ENCODE results near the gene DES. TPM values are rescaled to one million over a fixed set of nuclear protein-coding genes. Genes with fewer than 3 reads are reported as not detected.

The DES gene
- total RNA-seq, 1 experiment from 2014 or later, result not detected

DNA sequence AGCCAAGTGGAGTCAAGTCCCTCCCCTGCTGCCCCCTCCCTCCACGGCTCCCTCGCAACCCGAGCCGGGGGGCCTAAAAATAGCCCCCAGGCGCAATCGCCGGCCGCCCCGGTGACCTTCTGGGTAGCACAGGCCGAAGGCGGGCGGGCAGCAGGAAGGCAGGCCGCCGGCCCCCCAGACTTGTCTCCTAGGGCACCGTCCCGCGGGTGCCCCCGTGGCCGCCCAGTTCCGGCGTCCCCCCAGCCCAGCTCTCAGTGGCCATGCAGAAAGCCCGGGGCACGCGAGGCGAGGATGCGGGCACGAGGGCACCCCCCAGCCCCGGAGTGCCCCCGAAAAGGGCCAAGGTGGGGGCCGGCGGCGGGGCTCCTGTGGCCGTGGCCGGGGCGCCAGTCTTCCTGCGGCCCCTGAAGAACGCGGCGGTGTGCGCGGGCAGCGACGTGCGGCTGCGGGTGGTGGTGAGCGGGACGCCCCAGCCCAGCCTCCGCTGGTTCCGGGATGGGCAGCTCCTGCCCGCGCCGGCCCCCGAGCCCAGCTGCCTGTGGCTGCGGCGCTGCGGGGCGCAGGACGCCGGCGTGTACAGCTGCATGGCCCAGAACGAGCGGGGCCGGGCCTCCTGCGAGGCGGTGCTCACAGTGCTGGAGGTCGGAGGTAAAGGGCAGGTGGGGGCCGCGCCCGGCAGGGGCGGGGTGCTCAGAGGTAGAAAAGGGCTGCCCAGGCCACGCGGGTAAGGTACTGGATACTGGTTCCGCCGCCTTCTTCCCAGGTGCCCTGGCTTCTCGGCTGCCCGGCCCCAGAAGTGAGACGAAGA, 16.7 kb downstream of the DES start, which contains the start of gene SPEG:
TSS of gene SPEG (plus strand) at position 126 of the 808 bp plus-strand sequence. CDS start at position 261, 135 bp downstream.
- no peaks in the 10 kb centered on the region for H3K36me3 ChIP-seq (ENCODE audit: control insufficient read depth, insufficient read depth, low read length)
- no peaks in the 10 kb centered on the region for H3K27me3 Mint-ChIP-seq (ENCODE audit: insufficient read depth, unreplicated experiment)
- H3K27me3 ChIP-seq (replicated peaks; ENCODE audit: control insufficient read depth, insufficient read depth, low read length), result no peaks in the 10 kb centered on the region
- no peaks in the 10 kb centered on the region for H3K9me3 Mint-ChIP-seq (ENCODE audit: unreplicated experiment)
- ChIA-PET CTCF (interaction anchor here (0.9 to 1.4 kb wide), 2 partner anchors 75 kb away, joined by 3 read pairs; no protein-coding TSS in a partner anchor), POLR2A (no interaction called here)
- H3K27ac Mint-ChIP-seq (ENCODE audit: unreplicated experiment), result no peak within 1 kb of the TSS
- no peaks in the 10 kb centered on the region for H3K4me1 ChIP-seq
- H3K9me3 ChIP-seq, result no peaks in the 10 kb centered on the region
- DNase-seq, result no peak
- H3K4me3 ChIP-seq (ENCODE audit: low read depth, low read length), result no peak within 1 kb of the TSS
- BruUV-seq (replicated peaks), result no TSS peak
- H3K36me3 Mint-ChIP-seq (ENCODE audit: insufficient read depth, unreplicated experiment), result no peaks in the 10 kb centered on the region
- H3K4me1 Mint-ChIP-seq (ENCODE audit: low read depth, unreplicated experiment), result no peaks in the 10 kb centered on the region
- intact Hi-C loops (cut with micrococcal nuclease; ENCODE audit: unreplicated experiment), result loop anchor here (1.0 kb wide), 1 partner anchor 32 kb away; no protein-coding TSS in a partner anchor
- no peak within 1 kb of the TSS for H3K4me3 Mint-ChIP-seq (ENCODE audit: unreplicated experiment)
- TF ChIP-seq, protein P1, sequence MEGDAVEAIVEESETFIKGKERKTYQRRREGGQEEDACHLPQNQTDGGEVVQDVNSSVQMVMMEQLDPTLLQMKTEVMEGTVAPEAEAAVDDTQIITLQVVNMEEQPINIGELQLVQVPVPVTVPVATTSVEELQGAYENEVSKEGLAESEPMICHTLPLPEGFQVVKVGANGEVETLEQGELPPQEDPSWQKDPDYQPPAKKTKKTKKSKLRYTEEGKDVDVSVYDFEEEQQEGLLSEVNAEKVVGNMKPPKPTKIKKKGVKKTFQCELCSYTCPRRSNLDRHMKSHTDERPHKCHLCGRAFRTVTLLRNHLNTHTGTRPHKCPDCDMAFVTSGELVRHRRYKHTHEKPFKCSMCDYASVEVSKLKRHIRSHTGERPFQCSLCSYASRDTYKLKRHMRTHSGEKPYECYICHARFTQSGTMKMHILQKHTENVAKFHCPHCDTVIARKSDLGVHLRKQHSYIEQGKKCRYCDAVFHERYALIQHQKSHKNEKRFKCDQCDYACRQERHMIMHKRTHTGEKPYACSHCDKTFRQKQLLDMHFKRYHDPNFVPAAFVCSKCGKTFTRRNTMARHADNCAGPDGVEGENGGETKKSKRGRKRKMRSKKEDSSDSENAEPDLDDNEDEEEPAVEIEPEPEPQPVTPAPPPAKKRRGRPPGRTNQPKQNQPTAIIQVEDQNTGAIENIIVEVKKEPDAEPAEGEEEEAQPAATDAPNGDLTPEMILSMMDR (IDR thresholded peaks at IDR 0.05; ENCODE audit: insufficient read depth in 1 of 2, low read depth in 1 of 2, low read length in 1 of 2, severe bottlenecking in 1 of 2, unreplicated experiment in 1 of 2), result no peak

DNA sequence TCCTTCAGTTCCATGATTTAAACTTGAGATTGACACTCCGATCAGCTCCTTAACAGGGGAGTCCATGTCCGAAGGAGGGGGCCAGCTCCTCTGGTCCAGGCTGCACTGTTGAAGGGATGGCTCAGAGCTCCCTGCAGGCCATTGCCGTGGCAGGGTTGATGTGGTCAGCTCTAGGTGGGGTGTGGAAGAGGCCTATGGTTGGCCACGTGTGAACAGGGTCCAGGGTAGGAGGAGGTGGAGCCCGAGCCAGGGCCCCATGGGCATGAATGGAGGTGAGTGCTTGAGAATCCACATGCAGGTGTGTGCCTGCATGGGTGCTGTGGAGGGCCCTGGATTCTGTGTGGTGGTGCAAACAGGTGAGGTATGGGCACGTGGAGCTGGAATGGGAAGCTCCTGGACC, 17.5 kb downstream of the DES start:
- no peak overlapping the region for H3K4me3 Mint-ChIP-seq (ENCODE audit: unreplicated experiment)
- Histone ChIP-seq H3K4me1 (no peaks in the 10 kb centered on the region; the same call in 1 of the 2 replicates), H3K27me3 (replicated peaks; ENCODE audit: control insufficient read depth, insufficient read depth, low read length) (no peaks in the 10 kb centered on the region), H3K4me3 (ENCODE audit: low read depth, low read length) (no peak overlapping the region), H3K9me3 (no peaks in the 10 kb centered on the region), H3K36me3 (ENCODE audit: control insufficient read depth, insufficient read depth, low read length) (no peaks in the 10 kb centered on the region)
- CTCF ChIA-PET, result interaction anchor here (0.9 kb wide), 1 partner anchor 74 kb away, joined by 3 read pairs; no protein-coding TSS in a partner anchor
- BruUV-seq (replicated peaks), result no TSS peak
- POLR2A ChIA-PET, result interaction anchor here (0.5 kb wide), 1 partner anchor 37 kb away, joined by 3 read pairs; no protein-coding TSS in a partner anchor
- H3K4me1 Mint-ChIP-seq (ENCODE audit: low read depth, unreplicated experiment), result no peaks in the 10 kb centered on the region
- H3K27me3 Mint-ChIP-seq (ENCODE audit: insufficient read depth, unreplicated experiment), result no peaks in the 10 kb centered on the region
- DNase-seq, result no peak
- no peaks in the 10 kb centered on the region for H3K9me3 Mint-ChIP-seq (ENCODE audit: unreplicated experiment)
- TF ChIP-seq, protein P1 (IDR thresholded peaks at IDR 0.05; ENCODE audit: insufficient read depth in 1 of 2, low read depth in 1 of 2, low read length in 1 of 2, severe bottlenecking in 1 of 2, unreplicated experiment in 1 of 2), result no peak
- H3K27ac Mint-ChIP-seq (ENCODE audit: unreplicated experiment), result no peak overlapping the region
- intact Hi-C loops (cut with micrococcal nuclease; ENCODE audit: unreplicated experiment), result no loop called here
- no peaks in the 10 kb centered on the region for H3K36me3 Mint-ChIP-seq (ENCODE audit: insufficient read depth, unreplicated experiment)

DNA sequence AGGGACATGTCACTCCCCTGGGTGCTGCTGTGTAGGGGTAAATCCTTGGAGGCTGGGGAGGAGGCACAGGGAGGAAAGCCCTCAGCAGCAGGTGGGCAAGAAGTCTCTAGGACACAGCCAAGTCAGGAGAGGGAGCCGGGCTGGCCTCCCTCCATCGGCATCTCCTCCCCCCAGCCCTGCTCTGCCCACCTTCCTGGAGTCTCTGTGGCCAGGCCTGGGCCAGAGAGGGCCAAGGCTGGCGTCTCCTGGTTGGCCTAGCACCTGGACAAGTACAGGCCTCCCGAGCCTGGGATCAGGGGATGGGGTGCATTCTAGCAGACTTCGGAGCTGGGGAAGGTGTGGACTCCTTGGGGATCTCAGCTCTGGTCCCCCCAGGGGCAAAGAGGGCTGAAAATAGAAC, 18.3 kb downstream of the DES start:
- Histone ChIP-seq H3K4me3 (ENCODE audit: low read depth, low read length) (no peak overlapping the region), H3K27me3 (replicated peaks; ENCODE audit: control insufficient read depth, insufficient read depth, low read length) (no peaks in the 10 kb centered on the region), H3K4me1 (peaks cover 8% of the 10 kb centered on the region), H3K9me3 (no peaks in the 10 kb centered on the region), H3K36me3 (ENCODE audit: control insufficient read depth, insufficient read depth, low read length) (no peaks in the 10 kb centered on the region)
- no peak overlapping the region for H3K27ac Mint-ChIP-seq (ENCODE audit: unreplicated experiment)
- H3K27me3 Mint-ChIP-seq (ENCODE audit: insufficient read depth, unreplicated experiment), result no peaks in the 10 kb centered on the region
- intact Hi-C loops (cut with micrococcal nuclease; ENCODE audit: unreplicated experiment), result no loop called here
- no peak for DNase-seq
- H3K4me3 Mint-ChIP-seq (ENCODE audit: unreplicated experiment), result no peak overlapping the region
- no peaks in the 10 kb centered on the region for H3K36me3 Mint-ChIP-seq (ENCODE audit: insufficient read depth, unreplicated experiment)
- CTCF ChIA-PET, result interaction anchor here (0.6 to 1.4 kb wide), 2 partner anchors 21 to 49 kb away, joined by 4 to 5 read pairs; partner anchors contain the start of gene DNPEP
- POLR2A ChIA-PET, result interaction anchor here (0.5 kb wide), 2 partner anchors 38 to 567 kb away, joined by 3 to 6 read pairs; no protein-coding TSS in a partner anchor
- H3K9me3 Mint-ChIP-seq (ENCODE audit: unreplicated experiment), result no peaks in the 10 kb centered on the region
- TF ChIP-seq, protein P1 (IDR thresholded peaks at IDR 0.05; ENCODE audit: insufficient read depth in 1 of 2, low read depth in 1 of 2, low read length in 1 of 2, severe bottlenecking in 1 of 2, unreplicated experiment in 1 of 2), result no peak
- no peaks in the 10 kb centered on the region for H3K4me1 Mint-ChIP-seq (ENCODE audit: low read depth, unreplicated experiment)
- BruUV-seq (replicated peaks), result no TSS peak
